ENCODE measurements around the gene POC1B. TPM values are rescaled to one million over a fixed set of nuclear protein-coding genes. Genes with fewer than 3 reads are reported as not detected.

POC1B gene
- total and polyA plus RNA-seq, 10 donors: 10.5 to 47.3 (median 30.4) TPM

DNA sequence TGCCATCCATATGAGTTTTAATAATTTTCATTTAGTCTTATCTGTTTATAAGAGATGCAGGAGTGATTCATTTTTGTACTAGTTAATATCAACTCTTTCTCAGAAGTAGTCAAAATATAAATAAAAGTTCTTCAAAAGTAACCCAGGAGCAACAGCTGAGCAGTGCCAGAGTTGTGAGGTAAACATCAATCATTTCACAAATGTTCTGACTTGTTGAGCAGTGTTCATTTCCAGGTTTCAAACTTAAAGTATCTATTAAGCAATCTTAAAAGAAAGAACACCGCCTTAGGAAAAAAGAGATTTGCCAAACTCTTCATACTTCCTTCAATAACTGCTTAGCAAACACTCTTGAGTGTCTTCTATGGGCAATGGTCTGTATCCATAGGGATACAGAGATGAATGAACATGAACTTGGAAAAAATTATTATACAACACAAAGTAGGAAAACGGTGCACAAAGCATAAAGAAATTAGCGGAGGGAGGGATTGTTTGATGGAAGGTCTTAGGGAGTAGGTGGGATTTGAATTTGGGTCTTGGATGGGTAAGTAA, 41.9 kb upstream of the POC1B start:
- 86 to 97% (median 91%) methylated on average over 3 of the region's 3 CpGs for WGBS, 5 donors
- no peaks in the 10 kb centered on the region for H3K4me1 ChIP-seq
- TF ChIP-seq POLR2AphosphoS5 (IDR thresholded peaks at IDR 0.05) (no peak), POLR2A (IDR thresholded peaks at IDR 0.05) (no peak)
- TF ChIP-seq, protein P1, sequence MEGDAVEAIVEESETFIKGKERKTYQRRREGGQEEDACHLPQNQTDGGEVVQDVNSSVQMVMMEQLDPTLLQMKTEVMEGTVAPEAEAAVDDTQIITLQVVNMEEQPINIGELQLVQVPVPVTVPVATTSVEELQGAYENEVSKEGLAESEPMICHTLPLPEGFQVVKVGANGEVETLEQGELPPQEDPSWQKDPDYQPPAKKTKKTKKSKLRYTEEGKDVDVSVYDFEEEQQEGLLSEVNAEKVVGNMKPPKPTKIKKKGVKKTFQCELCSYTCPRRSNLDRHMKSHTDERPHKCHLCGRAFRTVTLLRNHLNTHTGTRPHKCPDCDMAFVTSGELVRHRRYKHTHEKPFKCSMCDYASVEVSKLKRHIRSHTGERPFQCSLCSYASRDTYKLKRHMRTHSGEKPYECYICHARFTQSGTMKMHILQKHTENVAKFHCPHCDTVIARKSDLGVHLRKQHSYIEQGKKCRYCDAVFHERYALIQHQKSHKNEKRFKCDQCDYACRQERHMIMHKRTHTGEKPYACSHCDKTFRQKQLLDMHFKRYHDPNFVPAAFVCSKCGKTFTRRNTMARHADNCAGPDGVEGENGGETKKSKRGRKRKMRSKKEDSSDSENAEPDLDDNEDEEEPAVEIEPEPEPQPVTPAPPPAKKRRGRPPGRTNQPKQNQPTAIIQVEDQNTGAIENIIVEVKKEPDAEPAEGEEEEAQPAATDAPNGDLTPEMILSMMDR (IDR thresholded peaks at IDR 0.05 in 8 of 11, conservative IDR thresholded peaks at IDR 0.05 in 3 of 11): no peak

DNA sequence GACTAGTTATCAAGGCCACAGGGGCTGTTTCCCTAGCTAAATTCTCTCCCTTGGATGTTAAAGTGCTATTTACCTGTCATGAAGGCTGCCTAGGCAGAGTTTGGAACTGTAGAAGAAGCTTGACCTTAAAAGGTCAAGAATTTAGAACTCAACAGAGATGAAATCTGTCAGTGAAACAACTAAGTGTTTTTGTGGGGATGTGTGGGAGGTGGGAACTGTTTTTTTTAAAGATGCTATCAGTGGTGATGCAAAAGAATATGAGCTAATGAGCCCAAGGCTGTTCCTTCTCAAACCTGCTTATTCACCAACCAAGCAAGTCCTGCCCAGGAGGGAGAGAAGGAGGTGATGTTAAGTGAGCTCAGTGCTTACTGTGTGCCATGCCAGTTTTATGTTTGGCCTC, 40.8 kb upstream of the POC1B start:
- Histone ChIP-seq H3K4me1 (no peaks in the 10 kb centered on the region), H3K27me3 (replicated peaks in 1 of 7) (no peaks in the 10 kb centered on the region), H3K4me3 (no peak overlapping the region), H3K27ac (no peak overlapping the region), H3K36me3 (no peaks in the 10 kb centered on the region), H3K9me3 (no peaks in the 10 kb centered on the region)
- intact Hi-C loops (cut with DNase I; ENCODE audit: low total_unique reads): no loop called here
- TF ChIP-seq, protein P1 (IDR thresholded peaks at IDR 0.05 in 8 of 11, conservative IDR thresholded peaks at IDR 0.05 in 3 of 11): no peak
- TF ChIP-seq POLR2AphosphoS5 (IDR thresholded peaks at IDR 0.05): no peak
- TF ChIP-seq POLR2A (IDR thresholded peaks at IDR 0.05): no peak
- no peak for DNase-seq

More for the DNA sequence above, 41.9 kb upstream of the POC1B start:
- Histone ChIP-seq H3K27me3 (replicated peaks in 1 of 7) (no peaks in the 10 kb centered on the region), H3K27ac (no peak overlapping the region), H3K4me3 (no peak overlapping the region), H3K36me3 (no peaks in the 10 kb centered on the region), H3K9me3 (no peaks in the 10 kb centered on the region)
- no peak for DNase-seq
- intact Hi-C loops (cut with DNase I; ENCODE audit: low total_unique reads): no loop called here

DNA sequence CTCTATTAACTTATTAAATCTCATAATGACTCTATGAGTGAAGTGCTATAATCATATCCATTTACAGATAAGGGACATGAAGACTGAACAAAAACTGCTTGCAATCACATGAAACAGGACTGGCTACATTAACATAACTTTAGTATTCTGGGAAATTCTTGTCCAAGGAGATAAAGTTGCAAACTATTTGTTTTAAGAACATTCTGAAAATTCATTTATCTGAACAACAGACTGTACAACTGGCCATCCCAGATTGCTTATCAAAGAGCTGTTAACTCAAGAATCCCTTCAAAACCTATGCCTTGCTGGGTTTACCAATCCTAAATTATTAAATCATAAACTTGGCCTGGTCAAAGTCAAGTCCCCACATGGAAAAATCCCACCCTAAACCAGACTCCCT, 39.2 kb upstream of the POC1B start:
- Histone ChIP-seq H3K9me3 (no peaks in the 10 kb centered on the region), H3K36me3 (no peaks in the 10 kb centered on the region), H3K27me3 (replicated peaks in 1 of 7) (no peaks in the 10 kb centered on the region), H3K4me3 (no peak overlapping the region), H3K4me1 (no peaks in the 10 kb centered on the region), H3K27ac (no peak overlapping the region)
- TF ChIP-seq POLR2AphosphoS5 (IDR thresholded peaks at IDR 0.05): no peak
- no peak for TF ChIP-seq POLR2A (IDR thresholded peaks at IDR 0.05)
- TF ChIP-seq, protein P1 (IDR thresholded peaks at IDR 0.05 in 8 of 11, conservative IDR thresholded peaks at IDR 0.05 in 3 of 11): no peak
- DNase-seq: no peak
- intact Hi-C loops (cut with DNase I; ENCODE audit: low total_unique reads): no loop called here

DNA sequence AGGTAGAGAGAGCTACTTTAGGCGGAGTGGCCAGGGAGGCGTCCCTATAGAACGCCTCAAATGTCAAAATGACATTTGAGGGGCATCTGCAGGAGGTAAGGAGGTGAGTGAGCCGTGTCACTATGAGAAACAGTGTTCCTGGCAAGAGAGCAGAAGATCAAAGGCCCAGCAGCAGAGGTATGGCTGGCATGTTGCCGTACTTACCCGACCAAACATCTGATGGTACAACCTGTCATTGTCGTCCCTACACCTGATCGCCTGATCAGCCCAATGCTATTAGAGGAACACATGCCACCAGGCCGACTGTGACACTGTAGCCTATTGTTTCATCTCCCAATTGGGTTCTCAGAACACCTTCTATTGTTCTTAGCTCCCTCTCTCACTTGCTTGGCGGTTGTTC, 33.9 kb upstream of the POC1B start:
- intact Hi-C loops (cut with DNase I; ENCODE audit: low total_unique reads): no loop called here
- WGBS, 5 donors: 87 to 94% (median 91%) methylated on average over 10 of the region's 10 CpGs
- Histone ChIP-seq H3K4me1 (no peaks in the 10 kb centered on the region), H3K27me3 (replicated peaks in 1 of 7) (no peaks in the 10 kb centered on the region), H3K9me3 (no peaks in the 10 kb centered on the region), H3K27ac (no peak overlapping the region), H3K36me3 (no peaks in the 10 kb centered on the region), H3K4me3 (no peak overlapping the region)
- DNase-seq: no peak
- TF ChIP-seq, protein P1 (IDR thresholded peaks at IDR 0.05 in 8 of 11, conservative IDR thresholded peaks at IDR 0.05 in 3 of 11): no peak
- TF ChIP-seq POLR2AphosphoS5 (IDR thresholded peaks at IDR 0.05): no peak
- no peak for TF ChIP-seq POLR2A (IDR thresholded peaks at IDR 0.05)
